Fibroblast of villous mesenchyme (primary cell): ENCODE measurements around the gene TRAPPC1. TPM values are rescaled to one million over a fixed set of nuclear protein-coding genes. Genes with fewer than 3 reads are reported as not detected.
A peak's percentile ranks its signal among the peaks of the same experiment; 100 is the strongest.

Experiments used
- DNase-seq: peaks from one replicate; pipeline ENCODE4 v3.0.0-alpha.2; 2010; ENCODE audit warnings: low read depth
- H3K4me3 ChIP-seq: 2 replicates; pipeline ENCODE4 v1.5.1; 2011; ENCODE audit warnings: low read depth, mild to moderate bottlenecking, low read length
- CTCF ChIP-seq: IDR thresholded peaks from 2 replicates; pipeline ENCODE4 v1.5.1; 2012; ENCODE audit warnings: low read depth, mild to moderate bottlenecking, low read length; ENCODE audit not compliant: insufficient read depth
- total RNA-seq: library from RNA; depleted of rRNA; stranded (reverse); fragments of >200 nt; gene quantifications from 2 replicates; pipeline ENCODE4 v1.2.3, GENCODE V29; 2012

TRAPPC1 gene
- total RNA-seq, 1 donor = 42.7 TPM

- no peak overlapping the region for H3K4me3 ChIP-seq
- TF ChIP-seq CTCF = no peak
- no peak for DNase-seq
Observed at GRCh38 chr17:7909089-7909488, 22.7 kb downstream of the TRAPPC1 start.

- H3K4me3 ChIP-seq = no peak overlapping the region
- DNase-seq = no peak
- TF ChIP-seq CTCF = no peak
Observed at GRCh38 chr17:7903154-7904103, 28.3 kb downstream of the TRAPPC1 start.

GRCh38 chr17:7897773-7898172 lies 34.0 kb downstream of the TRAPPC1 start:
- H3K4me3 ChIP-seq = no peak overlapping the region
- peak; percentile 83 for DNase-seq
- peak; percentile 66 for TF ChIP-seq CTCF

- no peak overlapping the region for H3K4me3 ChIP-seq
Observed at GRCh38 chr17:7897090-7897489, 34.7 kb downstream of the TRAPPC1 start.

GRCh38 chr17:7894866-7895265 lies 36.9 kb downstream of the TRAPPC1 start:
- H3K4me3 ChIP-seq = no peak overlapping the region
- no peak for TF ChIP-seq CTCF
- DNase-seq = no peak

More at GRCh38 chr17:7897090-7897489, 34.7 kb downstream of the TRAPPC1 start:
- TF ChIP-seq CTCF = no peak
- DNase-seq = no peak

- no peak for DNase-seq
- H3K4me3 ChIP-seq = no peak overlapping the region
- no peak for TF ChIP-seq CTCF
Observed at GRCh38 chr17:7894226-7894625, 37.5 kb downstream of the TRAPPC1 start.
